ENCODE measurements around the gene MEOX1.

GRCh38 chr17:43591001-43591400 lies 70.7 kb downstream of the MEOX1 start:
- no peak for TF ChIP-seq POLR2AphosphoS5 (IDR thresholded peaks at IDR 0.05)
- TF ChIP-seq CTCF (IDR thresholded peaks at IDR 0.05): no peak

Data from prostate gland (tissue), 2 donors.